Body of pancreas (tissue), 4 donors: ENCODE measurements around the gene RELA.

Source experiments
- CTCF ChIP-seq, 7 experiments: fragments of 450-650 bp in 4 of 7; fragments of 200-600 bp in 3 of 7; sonication (generic) in 3 of 7; IDR thresholded peaks; one replicate each; pipeline ENCODE4 v1.5.1; 2016 to 2019; ENCODE audit warnings: antibody characterized with exemption in 7 of 7
- POLR2A ChIP-seq, 3 donors: fragments of 450-650 bp; IDR thresholded peaks; one replicate each; pipeline ENCODE4 v1.6.1; 2016; ENCODE audit warnings: antibody characterized with exemption in 3 of 3, mild to moderate bottlenecking in 2 of 3

DNA sequence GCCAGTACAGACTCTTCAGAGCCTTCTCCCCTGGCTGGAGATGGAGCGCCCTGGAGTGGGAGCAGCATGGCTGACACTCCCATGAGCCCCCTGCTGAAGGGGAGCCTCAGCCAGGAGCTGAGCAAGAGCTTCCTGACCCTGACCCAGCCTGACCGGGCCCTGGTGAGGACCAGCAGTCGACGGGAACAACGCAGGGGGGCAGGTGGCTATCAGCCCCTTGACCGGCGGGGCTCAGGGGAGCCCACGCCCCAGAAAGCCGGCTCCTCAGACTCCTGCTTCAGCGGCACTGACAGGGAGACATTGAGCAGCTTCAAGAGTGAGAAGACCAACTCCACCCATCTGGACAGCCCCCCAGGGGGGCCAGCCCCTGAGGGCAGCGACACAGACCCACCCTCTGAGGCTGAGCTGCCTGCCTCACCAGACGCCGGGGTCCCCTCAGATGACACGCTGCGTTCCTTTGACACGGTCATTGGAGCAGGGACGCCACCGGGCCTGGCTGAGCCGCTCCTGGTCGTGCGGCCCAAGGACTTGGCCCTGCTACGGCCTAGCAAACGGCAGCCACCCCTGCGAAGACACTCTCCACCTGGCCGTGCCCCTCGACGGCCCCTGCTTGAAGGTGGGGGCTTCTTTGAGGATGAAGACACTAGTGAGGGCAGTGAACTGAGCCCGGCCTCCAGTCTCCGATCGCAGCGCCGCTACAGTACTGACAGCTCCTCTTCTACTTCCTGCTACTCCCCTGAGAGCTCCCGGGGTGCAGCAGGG is 44.5 kb downstream of the RELA start:
- TF ChIP-seq POLR2A (IDR thresholded peaks at IDR 0.05) (no peak), CTCF (IDR thresholded peaks at IDR 0.05) (no peak)
